ENCODE measurements around the gene RNF14. TPM values are rescaled to one million over a fixed set of nuclear protein-coding genes. Genes with fewer than 3 reads are reported as not detected.

Gene RNF14
- polyA plus RNA-seq, 1 of the 3 experiments (the other 2 are of a cell fraction) = 24.5 TPM

DNA sequence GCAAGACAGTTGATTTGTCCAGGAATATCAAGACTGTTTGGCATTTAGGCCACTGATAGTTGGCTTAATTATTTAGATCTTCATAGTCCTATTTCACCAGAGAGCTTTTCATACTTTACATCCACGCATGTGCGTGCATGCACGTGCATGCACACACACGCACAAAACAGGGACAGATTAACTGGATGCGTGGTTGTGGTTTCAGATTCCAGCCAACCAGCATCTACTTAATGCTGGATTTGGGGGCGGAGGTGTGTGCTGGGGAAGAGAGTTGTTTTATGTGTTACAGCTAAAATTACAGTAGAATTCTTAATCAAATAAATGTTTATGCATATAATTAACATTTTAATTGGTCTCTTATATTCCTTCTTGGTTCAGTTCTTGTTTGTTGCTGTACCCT is 7.3 kb downstream of the RNF14 start:
- no peak overlapping the region for H3K9ac ChIP-seq
- H2AFZ ChIP-seq (ENCODE audit: low read depth) = no peak overlapping the region
- peaks cover 66 to 74% of the 10 kb centered on the region in 2 experiments for H3K36me3 ChIP-seq (replicated peaks in 1 of 2; ENCODE audit: control insufficient read depth in 1 of 2, insufficient read depth in 2 of 2, low read length in 1 of 2)
- peaks cover 56% of the 10 kb centered on the region for H3K79me2 ChIP-seq (ENCODE audit: insufficient read depth)
- H3F3A ChIP-seq (replicated peaks; ENCODE audit: insufficient read depth) = peaks cover 12% of the 10 kb centered on the region
- H4K20me1 ChIP-seq (ENCODE audit: insufficient read depth) = no peaks in the 10 kb centered on the region
- H3K9me2 ChIP-seq = no peaks in the 10 kb centered on the region
- POLR2A ChIA-PET = interaction anchor here (0.6 kb wide), 1 partner anchor 388 kb away, joined by 3 read pairs; no protein-coding TSS in a partner anchor
- H3K4me1 ChIP-seq (ENCODE audit: control insufficient read depth in 1 of 2, insufficient read depth in 2 of 2, low read depth in 1 of 2, low read length in 1 of 2) = peaks cover 8 to 9% of the 10 kb centered on the region in 2 experiments; a peak in 3 of 4 replicates
- CTCF ChIA-PET = interaction anchor here (1.4 to 5.1 kb wide), 5 partner anchors 13 to 283 kb away, joined by 3 to 31 read pairs (median 17); partner anchors contain the start of gene GNPDA1
- H3K27ac ChIP-seq (ENCODE audit: low read depth in 2 of 2, low read length in 1 of 2) = no peak overlapping the region
- H3K4me2 ChIP-seq = no peak overlapping the region
- no peaks in the 10 kb centered on the region for H3K27me3 ChIP-seq (ENCODE audit: insufficient read depth)
- no peaks in the 10 kb centered on the region for H3K9me3 ChIP-seq
- TF ChIP-seq, protein P1, sequence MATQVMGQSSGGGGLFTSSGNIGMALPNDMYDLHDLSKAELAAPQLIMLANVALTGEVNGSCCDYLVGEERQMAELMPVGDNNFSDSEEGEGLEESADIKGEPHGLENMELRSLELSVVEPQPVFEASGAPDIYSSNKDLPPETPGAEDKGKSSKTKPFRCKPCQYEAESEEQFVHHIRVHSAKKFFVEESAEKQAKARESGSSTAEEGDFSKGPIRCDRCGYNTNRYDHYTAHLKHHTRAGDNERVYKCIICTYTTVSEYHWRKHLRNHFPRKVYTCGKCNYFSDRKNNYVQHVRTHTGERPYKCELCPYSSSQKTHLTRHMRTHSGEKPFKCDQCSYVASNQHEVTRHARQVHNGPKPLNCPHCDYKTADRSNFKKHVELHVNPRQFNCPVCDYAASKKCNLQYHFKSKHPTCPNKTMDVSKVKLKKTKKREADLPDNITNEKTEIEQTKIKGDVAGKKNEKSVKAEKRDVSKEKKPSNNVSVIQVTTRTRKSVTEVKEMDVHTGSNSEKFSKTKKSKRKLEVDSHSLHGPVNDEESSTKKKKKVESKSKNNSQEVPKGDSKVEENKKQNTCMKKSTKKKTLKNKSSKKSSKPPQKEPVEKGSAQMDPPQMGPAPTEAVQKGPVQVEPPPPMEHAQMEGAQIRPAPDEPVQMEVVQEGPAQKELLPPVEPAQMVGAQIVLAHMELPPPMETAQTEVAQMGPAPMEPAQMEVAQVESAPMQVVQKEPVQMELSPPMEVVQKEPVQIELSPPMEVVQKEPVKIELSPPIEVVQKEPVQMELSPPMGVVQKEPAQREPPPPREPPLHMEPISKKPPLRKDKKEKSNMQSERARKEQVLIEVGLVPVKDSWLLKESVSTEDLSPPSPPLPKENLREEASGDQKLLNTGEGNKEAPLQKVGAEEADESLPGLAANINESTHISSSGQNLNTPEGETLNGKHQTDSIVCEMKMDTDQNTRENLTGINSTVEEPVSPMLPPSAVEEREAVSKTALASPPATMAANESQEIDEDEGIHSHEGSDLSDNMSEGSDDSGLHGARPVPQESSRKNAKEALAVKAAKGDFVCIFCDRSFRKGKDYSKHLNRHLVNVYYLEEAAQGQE (IDR thresholded peaks at IDR 0.05; ENCODE audit: low read depth, low read length) = no peak
- TF ChIP-seq TAF1 (IDR thresholded peaks at IDR 0.05; ENCODE audit: borderline replicate concordance, low read depth, low read length) (no peak), SIN3A (IDR thresholded peaks at IDR 0.05; ENCODE audit: borderline replicate concordance, low read depth, low read length) (no peak), GABPA (IDR thresholded peaks at IDR 0.05; ENCODE audit: low read depth) (no peak), FOSL2 (IDR thresholded peaks at IDR 0.05; ENCODE audit: borderline replicate concordance, low read depth) (no peak), RCOR1 (IDR thresholded peaks at IDR 0.05; ENCODE audit: low read length) (no peak), NRF1 (IDR thresholded peaks at IDR 0.05; ENCODE audit: low read depth, low read length) (no peak), POLR2AphosphoS5 (IDR thresholded peaks at IDR 0.05; ENCODE audit: low read depth, low read length) (no peak), MEF2A (IDR thresholded peaks at IDR 0.05; ENCODE audit: borderline replicate concordance, low read depth) (no peak)
- TF ChIP-seq, protein P2, sequence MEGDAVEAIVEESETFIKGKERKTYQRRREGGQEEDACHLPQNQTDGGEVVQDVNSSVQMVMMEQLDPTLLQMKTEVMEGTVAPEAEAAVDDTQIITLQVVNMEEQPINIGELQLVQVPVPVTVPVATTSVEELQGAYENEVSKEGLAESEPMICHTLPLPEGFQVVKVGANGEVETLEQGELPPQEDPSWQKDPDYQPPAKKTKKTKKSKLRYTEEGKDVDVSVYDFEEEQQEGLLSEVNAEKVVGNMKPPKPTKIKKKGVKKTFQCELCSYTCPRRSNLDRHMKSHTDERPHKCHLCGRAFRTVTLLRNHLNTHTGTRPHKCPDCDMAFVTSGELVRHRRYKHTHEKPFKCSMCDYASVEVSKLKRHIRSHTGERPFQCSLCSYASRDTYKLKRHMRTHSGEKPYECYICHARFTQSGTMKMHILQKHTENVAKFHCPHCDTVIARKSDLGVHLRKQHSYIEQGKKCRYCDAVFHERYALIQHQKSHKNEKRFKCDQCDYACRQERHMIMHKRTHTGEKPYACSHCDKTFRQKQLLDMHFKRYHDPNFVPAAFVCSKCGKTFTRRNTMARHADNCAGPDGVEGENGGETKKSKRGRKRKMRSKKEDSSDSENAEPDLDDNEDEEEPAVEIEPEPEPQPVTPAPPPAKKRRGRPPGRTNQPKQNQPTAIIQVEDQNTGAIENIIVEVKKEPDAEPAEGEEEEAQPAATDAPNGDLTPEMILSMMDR (IDR thresholded peaks at IDR 0.05) = no peak
- TF ChIP-seq, protein P3, sequence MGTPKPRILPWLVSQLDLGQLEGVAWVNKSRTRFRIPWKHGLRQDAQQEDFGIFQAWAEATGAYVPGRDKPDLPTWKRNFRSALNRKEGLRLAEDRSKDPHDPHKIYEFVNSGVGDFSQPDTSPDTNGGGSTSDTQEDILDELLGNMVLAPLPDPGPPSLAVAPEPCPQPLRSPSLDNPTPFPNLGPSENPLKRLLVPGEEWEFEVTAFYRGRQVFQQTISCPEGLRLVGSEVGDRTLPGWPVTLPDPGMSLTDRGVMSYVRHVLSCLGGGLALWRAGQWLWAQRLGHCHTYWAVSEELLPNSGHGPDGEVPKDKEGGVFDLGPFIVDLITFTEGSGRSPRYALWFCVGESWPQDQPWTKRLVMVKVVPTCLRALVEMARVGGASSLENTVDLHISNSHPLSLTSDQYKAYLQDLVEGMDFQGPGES (IDR thresholded peaks at IDR 0.05; ENCODE audit: low read depth, low read length) = no peak
- TF ChIP-seq, protein P4, sequence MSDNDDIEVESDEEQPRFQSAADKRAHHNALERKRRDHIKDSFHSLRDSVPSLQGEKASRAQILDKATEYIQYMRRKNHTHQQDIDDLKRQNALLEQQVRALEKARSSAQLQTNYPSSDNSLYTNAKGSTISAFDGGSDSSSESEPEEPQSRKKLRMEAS (IDR thresholded peaks at IDR 0.05; ENCODE audit: low read depth) = no peak
- no peak overlapping the region for H3K4me3 ChIP-seq (ENCODE audit: low read depth in 2 of 2, low read length in 1 of 2)
- DNase-seq = no peak
- 96% methylated on average over 6 of the region's 6 CpGs for WGBS (ENCODE audit: low lambda C conversion rate)

All from SK-N-SH (cell line).